HEK293T (cell line): Measurements from ENCODE around the gene GRID2.

Experiments
- CTCF ChIA-PET: fragments of 350-600 bp; formaldehyde crosslinking; extraction: SDS; loops from one replicate; lab custom pipeline; 2021; ENCODE audit warnings: antibody characterized with exemption, inconsistent platforms; lab: Yijun Ruan, JAX
- POLR2A ChIA-PET: fragments of 350-600 bp; formaldehyde crosslinking; extraction: SDS; loops from one replicate; lab custom pipeline; 2020; ENCODE audit warnings: antibody characterized with exemption, inconsistent platforms; lab: Yijun Ruan, JAX
- DNase-seq: peaks from one replicate; pipeline ENCODE4 v3.0.0; 2012; ENCODE audit warnings: mixed read lengths; ENCODE audit errors: extremely low spot score
- ARNT ChIP-seq: fragments of 450-650 bp; IDR thresholded peaks from 2 replicates; pipeline ENCODE4 v1.6.1; 2017; ENCODE audit warnings: mild to moderate bottlenecking
- BHLHE40 ChIP-seq: fragments of 450-650 bp; IDR thresholded peaks from 2 replicates; pipeline ENCODE4 v1.6.1; 2016; ENCODE audit warnings: mild to moderate bottlenecking, moderate library complexity, borderline replicate concordance
- CTBP1 ChIP-seq: fragments of 450-650 bp; IDR thresholded peaks from 2 replicates; pipeline ENCODE4 v1.6.1; 2016; ENCODE audit warnings: borderline replicate concordance
- ELF4 ChIP-seq: fragments of 450-650 bp; IDR thresholded peaks from 2 replicates; pipeline ENCODE4 v1.6.1; 2017; ENCODE audit warnings: antibody characterized with exemption
- FOXA1 ChIP-seq: fragments of 450-650 bp; IDR thresholded peaks from 2 replicates; pipeline ENCODE4 v1.6.1; 2016; ENCODE audit warnings: mild to moderate bottlenecking
- FOXK2 ChIP-seq: fragments of 450-650 bp; IDR thresholded peaks from 2 replicates; pipeline ENCODE4 v1.6.1; 2016; ENCODE audit warnings: mild to moderate bottlenecking
- FOXM1 ChIP-seq: fragments of 450-650 bp; IDR thresholded peaks from 2 replicates; pipeline ENCODE4 v1.6.1; 2017; ENCODE audit warnings: mild to moderate bottlenecking, borderline replicate concordance
- HDGF ChIP-seq: fragments of 450-650 bp; IDR thresholded peaks from 2 replicates; pipeline ENCODE4 v1.6.1; 2017; ENCODE audit warnings: antibody characterized with exemption, borderline replicate concordance
- L3MBTL2 ChIP-seq: fragments of 450-650 bp; conservative IDR thresholded peaks from 2 replicates; pipeline ENCODE4 v1.6.1; 2016; ENCODE audit warnings: mild to moderate bottlenecking
- LEF1 ChIP-seq: fragments of 450-650 bp; IDR thresholded peaks from 2 replicates; pipeline ENCODE4 v1.6.1; 2017; ENCODE audit warnings: mild to moderate bottlenecking, borderline replicate concordance
- NFRKB ChIP-seq: fragments of 450-650 bp; IDR thresholded peaks from 2 replicates; pipeline ENCODE4 v1.6.1; 2016; ENCODE audit warnings: mild to moderate bottlenecking, moderate library complexity
- SP1 ChIP-seq: fragments of 450-650 bp; IDR thresholded peaks from 2 replicates; pipeline ENCODE4 v1.6.1; 2017
- SUZ12 ChIP-seq: fragments of 450-650 bp; IDR thresholded peaks from 2 replicates; pipeline ENCODE4 v1.6.1; 2016; ENCODE audit warnings: mild to moderate bottlenecking
- TARDBP ChIP-seq: fragments of 450-650 bp; IDR thresholded peaks from 2 replicates; pipeline ENCODE4 v1.6.1; 2016
- ZNF384 ChIP-seq: fragments of 450-650 bp; IDR thresholded peaks from 2 replicates; pipeline ENCODE4 v1.6.1; 2016
- TF ChIP-seq, protein P1 (sequence below): fragments of 450-650 bp; IDR thresholded peaks from 2 replicates; pipeline ENCODE4 v1.6.1; 2016

The GRID2 gene

DNA sequence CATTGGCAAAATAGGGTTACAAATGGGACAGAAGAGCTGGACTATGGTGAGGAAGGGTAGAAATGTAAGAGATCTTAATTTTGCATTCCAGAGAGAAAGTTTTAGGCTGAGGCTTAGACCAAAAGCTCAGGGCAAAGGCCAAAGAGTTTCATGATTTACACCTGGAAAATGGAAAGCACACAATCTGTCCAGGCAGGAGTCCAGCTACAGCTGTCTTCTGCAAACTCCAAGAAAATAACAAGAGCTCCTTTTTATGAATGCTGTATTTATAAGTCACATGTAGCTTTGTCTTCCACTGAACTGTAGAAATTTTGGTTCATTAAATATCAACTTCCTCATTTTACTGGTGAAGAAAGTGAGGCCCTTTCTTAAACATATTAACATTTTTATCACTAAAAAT is 1236.8 kb downstream of the GRID2 start:
- POLR2A ChIA-PET: no interaction called here
- no peak for DNase-seq
- CTCF ChIA-PET: no interaction called here
- TF ChIP-seq LEF1: no peak

DNA sequence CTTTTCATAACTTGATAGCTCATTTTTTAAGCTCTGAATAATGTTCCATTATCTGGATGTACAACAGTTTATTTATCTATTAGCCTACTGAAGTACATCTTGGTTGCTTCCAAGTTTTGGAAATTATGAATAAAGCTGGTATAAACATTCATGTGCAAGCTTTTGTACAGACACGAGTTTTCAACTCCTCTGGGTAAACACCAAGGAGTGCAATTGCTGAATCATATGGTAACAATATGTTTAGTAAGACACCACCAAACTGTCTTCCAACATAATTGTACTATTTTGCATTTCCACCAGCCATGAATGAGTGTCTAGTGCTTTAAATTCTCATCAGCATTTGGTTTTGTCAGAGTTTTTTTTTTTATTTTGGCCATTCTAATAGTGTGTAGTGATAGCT is 1258.1 kb downstream of the GRID2 start:
- TF ChIP-seq ZNF384 (no peak), SUZ12 (no peak), CTBP1 (no peak), ELF4 (no peak), BHLHE40 (no peak), FOXK2 (no peak), SP1 (no peak), FOXM1 (no peak), L3MBTL2 (no peak), NFRKB (no peak), HDGF (no peak), FOXA1 (no peak), LEF1 (no peak), ARNT (no peak), TARDBP (no peak)
- TF ChIP-seq, protein P1, sequence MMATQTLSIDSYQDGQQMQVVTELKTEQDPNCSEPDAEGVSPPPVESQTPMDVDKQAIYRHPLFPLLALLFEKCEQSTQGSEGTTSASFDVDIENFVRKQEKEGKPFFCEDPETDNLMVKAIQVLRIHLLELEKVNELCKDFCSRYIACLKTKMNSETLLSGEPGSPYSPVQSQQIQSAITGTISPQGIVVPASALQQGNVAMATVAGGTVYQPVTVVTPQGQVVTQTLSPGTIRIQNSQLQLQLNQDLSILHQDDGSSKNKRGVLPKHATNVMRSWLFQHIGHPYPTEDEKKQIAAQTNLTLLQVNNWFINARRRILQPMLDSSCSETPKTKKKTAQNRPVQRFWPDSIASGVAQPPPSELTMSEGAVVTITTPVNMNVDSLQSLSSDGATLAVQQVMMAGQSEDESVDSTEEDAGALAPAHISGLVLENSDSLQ: no peak
- POLR2A ChIA-PET: no interaction called here
- DNase-seq: no peak
- CTCF ChIA-PET: interaction anchor here (0.6 kb wide), 1 partner anchor 895 kb away, joined by 3 read pairs; no protein-coding TSS in a partner anchor

DNA sequence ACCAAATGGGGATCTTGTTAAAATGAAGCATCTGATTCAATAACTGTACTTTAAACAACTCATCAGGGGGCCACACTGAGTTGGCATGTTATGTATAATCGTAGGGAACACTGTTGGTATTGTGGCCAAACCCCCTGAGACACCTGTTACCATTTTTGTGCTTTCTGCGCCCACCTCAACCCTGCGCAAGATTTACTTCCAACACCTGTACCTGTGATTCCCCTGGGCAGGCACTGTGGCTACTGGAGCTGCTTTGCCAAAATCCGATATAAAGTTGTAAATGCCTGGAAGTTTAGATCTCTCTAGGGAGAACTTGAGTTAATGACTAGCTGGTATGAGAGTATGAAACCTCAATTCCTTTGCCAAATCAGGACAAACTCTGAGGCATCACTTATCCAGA is 1265.0 kb downstream of the GRID2 start:
- TF ChIP-seq ELF4: no peak
- no peak for TF ChIP-seq LEF1
- TF ChIP-seq FOXA1: no peak
- no peak for TF ChIP-seq ZNF384
- no peak for TF ChIP-seq L3MBTL2
- no peak for TF ChIP-seq TARDBP
- no peak for TF ChIP-seq FOXK2
- TF ChIP-seq FOXM1: no peak
- ChIA-PET POLR2A (no interaction called here), CTCF (no interaction called here)
- no peak for DNase-seq

DNA sequence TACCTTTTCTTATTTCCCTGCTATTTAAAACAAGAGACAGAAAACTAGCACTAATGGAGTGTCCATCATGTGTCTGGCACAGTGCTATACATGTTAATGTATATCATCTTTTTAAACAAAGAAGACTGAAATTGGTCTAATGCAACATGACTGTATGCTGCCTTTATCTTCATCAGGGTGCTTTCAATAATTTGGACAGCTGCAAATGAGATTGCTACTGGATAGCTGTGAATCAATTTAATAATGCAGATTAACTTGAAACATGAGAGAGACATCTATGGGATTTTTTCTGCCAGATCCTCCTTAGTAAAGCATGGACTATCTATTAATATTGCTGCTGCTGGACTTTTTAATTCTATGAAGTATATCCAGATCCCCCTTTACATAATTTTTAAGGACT is 1269.5 kb downstream of the GRID2 start:
- ChIA-PET CTCF (no interaction called here), POLR2A (no interaction called here)
- no peak for DNase-seq
- no peak for TF ChIP-seq SUZ12
- TF ChIP-seq ZNF384: no peak
- no peak for TF ChIP-seq L3MBTL2
- no peak for TF ChIP-seq FOXM1
- no peak for TF ChIP-seq SP1
- TF ChIP-seq NFRKB: no peak
- no peak for TF ChIP-seq HDGF
- TF ChIP-seq CTBP1: no peak
- no peak for TF ChIP-seq FOXK2

DNA sequence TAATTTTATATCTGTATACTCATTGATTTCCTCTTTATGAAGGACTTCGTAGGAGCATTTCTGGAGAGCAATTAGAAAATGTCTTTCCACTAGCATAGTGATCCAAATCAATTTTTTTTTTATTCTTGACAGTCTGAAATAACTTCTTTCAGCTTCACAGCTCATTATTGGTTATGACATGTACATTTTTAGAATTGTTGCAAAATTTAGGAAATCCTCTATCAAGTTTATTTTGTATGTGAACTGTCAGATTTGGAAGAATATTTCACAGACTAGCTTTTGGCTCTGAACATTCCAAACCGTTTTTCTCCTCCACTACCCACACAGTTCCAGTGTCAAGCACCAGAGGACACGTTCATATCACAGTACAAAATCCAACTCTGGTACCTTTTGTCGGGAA is 1275.2 kb downstream of the GRID2 start:
- POLR2A ChIA-PET: no interaction called here
- CTCF ChIA-PET: no interaction called here
- DNase-seq: no peak
- no peak for TF ChIP-seq BHLHE40
- no peak for TF ChIP-seq L3MBTL2
- TF ChIP-seq, protein P1: no peak
- TF ChIP-seq TARDBP: no peak
- no peak for TF ChIP-seq FOXM1

DNA sequence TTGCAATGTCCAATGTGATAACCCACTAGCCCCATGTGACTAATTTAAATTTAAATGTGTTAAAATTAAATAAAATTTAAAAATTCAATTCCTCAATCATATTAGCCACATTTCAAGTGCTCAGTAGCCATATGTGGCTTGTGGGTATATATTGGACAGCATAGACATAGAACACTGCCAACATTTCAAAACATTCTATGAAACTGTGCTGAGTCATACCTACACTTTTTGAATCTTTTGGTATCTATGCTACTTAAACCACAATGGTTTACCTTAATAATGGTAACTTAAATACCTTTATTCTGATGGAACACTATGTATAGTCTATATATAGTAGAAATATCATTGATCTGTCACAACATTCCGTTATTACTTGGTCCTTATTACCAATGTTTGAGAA is 1301.4 kb downstream of the GRID2 start:
- TF ChIP-seq SP1 (no peak), ZNF384 (no peak), TARDBP (no peak), FOXM1 (no peak), NFRKB (no peak), SUZ12 (no peak), L3MBTL2 (no peak), BHLHE40 (no peak), HDGF (no peak), ELF4 (no peak), FOXK2 (no peak), LEF1 (no peak), CTBP1 (no peak), FOXA1 (no peak), ARNT (no peak)
- TF ChIP-seq, protein P1: no peak
- DNase-seq: no peak
- ChIA-PET CTCF (no interaction called here), POLR2A (no interaction called here)

DNA sequence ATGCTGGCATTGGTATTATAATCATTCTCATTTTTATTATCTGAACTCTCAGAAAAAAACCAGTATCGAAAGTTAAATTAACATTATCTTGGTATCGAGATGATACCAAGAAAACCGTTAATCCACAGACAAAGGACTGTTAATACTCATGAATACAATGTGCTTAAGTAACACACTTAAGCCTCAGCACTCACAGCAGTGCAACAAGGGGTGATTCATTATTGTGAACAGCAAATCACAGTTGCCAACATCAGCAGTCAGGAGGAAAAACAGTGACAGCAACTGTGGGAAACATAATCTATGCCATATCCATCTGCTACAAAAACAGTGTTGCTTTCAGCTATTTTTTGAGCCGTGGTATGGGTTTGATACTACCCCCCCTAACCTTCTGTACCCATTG is 1313.8 kb downstream of the GRID2 start:
- CTCF ChIA-PET: no interaction called here
- POLR2A ChIA-PET: no interaction called here
- DNase-seq: no peak
- TF ChIP-seq TARDBP: no peak
- no peak for TF ChIP-seq L3MBTL2
- TF ChIP-seq, protein P1: no peak
- no peak for TF ChIP-seq FOXA1
- no peak for TF ChIP-seq SUZ12
- TF ChIP-seq ZNF384: no peak
- TF ChIP-seq LEF1: no peak
- no peak for TF ChIP-seq HDGF
- TF ChIP-seq CTBP1: no peak
- TF ChIP-seq SP1: no peak
- no peak for TF ChIP-seq FOXM1
- TF ChIP-seq BHLHE40: no peak
- no peak for TF ChIP-seq FOXK2
- TF ChIP-seq NFRKB: no peak
